Measurements from ENCODE around the gene POU2AF2. TPM values are rescaled to one million over a fixed set of nuclear protein-coding genes. Genes with fewer than 3 reads are reported as not detected.
"Not testable (repeated sequence)": the region's sequence is repeated elsewhere in the genome, so short reads cannot be mapped to it uniquely, and the experiment has no call there.

The POU2AF2 gene
- total RNA-seq, 2 donors from 2014 or later = not detected

- H3K36me3 Mint-ChIP-seq = no peaks in the 10 kb centered on the region
- ATAC-seq (no peak), DNase-seq (ENCODE audit: low spot score in 2 of 2) (no peak)
- peaks cover 0 to 2% of the 10 kb centered on the region in 2 donors for H3K9me3 Mint-ChIP-seq
- H3K27ac Mint-ChIP-seq = no peak overlapping the region
These were observed 63.8 kb downstream of the POU2AF2 start for GRCh38 chr11:111309215-111309915.

- Mint-ChIP-seq H3K27ac (no peak overlapping the region), H3K9me3 (peaks cover 0 to 4% of the 10 kb centered on the region in 2 donors), H3K36me3 (no peaks in the 10 kb centered on the region)
- DNase-seq (ENCODE audit: low spot score in 2 of 2) (no peak), ATAC-seq (no peak)
These were observed 64.6 kb downstream of the POU2AF2 start for GRCh38 chr11:111310088-111310487.

GRCh38 chr11:111310723-111311122, 65.2 kb downstream of the POU2AF2 start:
- no peak overlapping the region for H3K27ac Mint-ChIP-seq
- ATAC-seq (no peak), DNase-seq (ENCODE audit: low spot score in 2 of 2) (no peak)
- peaks cover 0 to 4% of the 10 kb centered on the region in 2 donors for H3K9me3 Mint-ChIP-seq
- H3K36me3 Mint-ChIP-seq = no peaks in the 10 kb centered on the region

GRCh38 chr11:111312076-111312475, 66.6 kb downstream of the POU2AF2 start:
- Mint-ChIP-seq H3K9me3 (peaks cover 0 to 4% of the 10 kb centered on the region in 2 donors), H3K36me3 (no peaks in the 10 kb centered on the region), H3K27ac (no peak overlapping the region)
- ATAC-seq = no peak
- DNase-seq (ENCODE audit: low spot score in 2 of 2) = no peak

- Mint-ChIP-seq H3K36me3 (no peaks in the 10 kb centered on the region), H3K27ac (no peak overlapping the region), H3K9me3 (peaks cover 0 to 3% of the 10 kb centered on the region in 2 donors)
- ATAC-seq (no peak), DNase-seq (ENCODE audit: low spot score in 2 of 2) (no peak)
These were observed 73.8 kb downstream of the POU2AF2 start for GRCh38 chr11:111319296-111319695.

- not testable (repeated sequence) for H3K9me3 Mint-ChIP-seq; ATAC-seq; H3K36me3 Mint-ChIP-seq; DNase-seq (ENCODE audit: low spot score in 2 of 2); H3K27ac Mint-ChIP-seq
These were observed 74.7 kb downstream of the POU2AF2 start for GRCh38 chr11:111320199-111320598.

GRCh38 chr11:111320728-111321568, 75.4 kb downstream of the POU2AF2 start:
- no peaks in the 10 kb centered on the region for H3K9me3 Mint-ChIP-seq
- DNase-seq (ENCODE audit: low spot score in 2 of 2) (no peak), ATAC-seq (no peak)
- H3K36me3 Mint-ChIP-seq = no peaks in the 10 kb centered on the region
- H3K27ac Mint-ChIP-seq = no peak overlapping the region

GRCh38 chr11:111322534-111322933, 77.0 kb downstream of the POU2AF2 start:
- DNase-seq (ENCODE audit: low spot score in 2 of 2) = no peak
- Mint-ChIP-seq H3K9me3 (no peaks in the 10 kb centered on the region), H3K27ac (no peak overlapping the region), H3K36me3 (no peaks in the 10 kb centered on the region)
- ATAC-seq = no peak

- DNase-seq (ENCODE audit: low spot score in 2 of 2) = no peak
- H3K36me3 Mint-ChIP-seq = no peaks in the 10 kb centered on the region
- no peaks in the 10 kb centered on the region for H3K9me3 Mint-ChIP-seq
- ATAC-seq = no peak
- no peak overlapping the region for H3K27ac Mint-ChIP-seq
These were observed 78.8 kb downstream of the POU2AF2 start for GRCh38 chr11:111324277-111324720.

GRCh38 chr11:111325259-111325658, 79.7 kb downstream of the POU2AF2 start:
- Mint-ChIP-seq H3K27ac (no peak overlapping the region), H3K36me3 (no peaks in the 10 kb centered on the region), H3K9me3 (no peaks in the 10 kb centered on the region)
- ATAC-seq (no peak), DNase-seq (ENCODE audit: low spot score in 2 of 2) (no peak)

GRCh38 chr11:111326824-111327223, 81.3 kb downstream of the POU2AF2 start:
- Mint-ChIP-seq H3K36me3 (no peaks in the 10 kb centered on the region), H3K27ac (no peak overlapping the region), H3K9me3 (no peaks in the 10 kb centered on the region)
- DNase-seq (ENCODE audit: low spot score in 2 of 2) (no peak), ATAC-seq (no peak)

GRCh38 chr11:111327908-111328624, 82.5 kb downstream of the POU2AF2 start:
- ATAC-seq (no peak), DNase-seq (ENCODE audit: low spot score in 2 of 2) (no peak)
- Mint-ChIP-seq H3K27ac (no peak overlapping the region), H3K9me3 (no peaks in the 10 kb centered on the region), H3K36me3 (no peaks in the 10 kb centered on the region)

- Mint-ChIP-seq H3K9me3 (no peaks in the 10 kb centered on the region), H3K27ac (no peak overlapping the region), H3K36me3 (no peaks in the 10 kb centered on the region)
- DNase-seq (ENCODE audit: low spot score in 2 of 2) (no peak), ATAC-seq (no peak)
These were observed 84.0 kb downstream of the POU2AF2 start for GRCh38 chr11:111329306-111330204.

GRCh38 chr11:111330234-111330893, 84.8 kb downstream of the POU2AF2 start:
- ATAC-seq (no peak), DNase-seq (ENCODE audit: low spot score in 2 of 2) (no peak)
- H3K9me3 Mint-ChIP-seq = no peaks in the 10 kb centered on the region
- H3K36me3 Mint-ChIP-seq = no peaks in the 10 kb centered on the region
- H3K27ac Mint-ChIP-seq = no peak overlapping the region

- H3K36me3 Mint-ChIP-seq = no peaks in the 10 kb centered on the region
- DNase-seq (ENCODE audit: low spot score in 2 of 2) (no peak), ATAC-seq (no peak)
- H3K27ac Mint-ChIP-seq = no peak overlapping the region
- no peaks in the 10 kb centered on the region for H3K9me3 Mint-ChIP-seq
These were observed 86.4 kb downstream of the POU2AF2 start for GRCh38 chr11:111331711-111332479.
